Ovary (tissue), 9 donors: ENCODE measurements around the gene LMTK3. TPM values are rescaled to one million over a fixed set of nuclear protein-coding genes. Genes with fewer than 3 reads are reported as not detected.

Source experiments
- DNase-seq, 5 donors: peaks; one replicate each; pipeline ENCODE4 v3.0.0-alpha.2; 2019 to 2020
- H3K27ac ChIP-seq, 2 donors: fragments of 200-600 bp; one replicate each; pipeline versions ENCODE4 v1.5.1 to v1.8.0; 2019 to 2022
- H3K27me3 ChIP-seq: fragments of 200-600 bp; one replicate; pipeline ENCODE4 v1.8.0; 2022
- H3K36me3 ChIP-seq: fragments of 200-600 bp; sonication (generic); one replicate; pipeline ENCODE4 v1.5.1; 2019
- H3K4me1 ChIP-seq: one replicate; pipeline ENCODE4 v1.8.1; 2013; ENCODE audit warnings: mild to moderate bottlenecking, moderate library complexity; ENCODE audit not compliant: insufficient read depth
- H3K4me3 ChIP-seq: fragments of 200-600 bp; sonication (generic); one replicate; pipeline ENCODE4 v1.5.1; 2017
- H3K9me3 ChIP-seq, 2 donors: fragments of 200-600 bp in 1 of 2; sonication (generic) in 1 of 2; one replicate each; pipeline versions ENCODE4 v1.5.1 to v1.8.1; 2013 to 2019; ENCODE audit warnings: mild to moderate bottlenecking in 1 of 2, moderate library complexity in 1 of 2
- CTCF ChIP-seq, 3 donors: fragments of 450-650 bp in 2 of 3; fragments of 200-600 bp in 1 of 3; IDR thresholded peaks; one replicate each; pipeline versions ENCODE4 v1.5.1 to v1.8.0; 2016 to 2022; ENCODE audit warnings: antibody characterized with exemption in 3 of 3, mild to moderate bottlenecking in 1 of 3
- EP300 ChIP-seq: sonication (generic); formaldehyde crosslinking; IDR thresholded peaks from one replicate; pipeline ENCODE4 v1.6.1; 2017; ENCODE audit warnings: antibody characterized with exemption
- POLR2A ChIP-seq: fragments of 450-650 bp; IDR thresholded peaks from one replicate; pipeline ENCODE4 v1.6.1; 2017; ENCODE audit warnings: antibody characterized with exemption, mild to moderate bottlenecking, moderate library complexity
- WGBS, 3 donors: extraction: QIAGEN DNeasy Blood & Tissue Kit in 1 of 3; methylation state at CpG; one replicate each; pipeline versions ENCODE4 v1.1.5 to v1.1.7; 2013 to 2017; 5-methylcytosine and 5-hydroxymethylcytosine counted together
- intact Hi-C, 4 donors: fragments of 100-400 bp; cut with DNase I; formaldehyde crosslinking; loops; one replicate each; pipeline versions ENCODE4 v1.11.0 to v1.15.1; 2022 to 2023
- polyA plus RNA-seq, 2 donors: library from polyadenylated mRNA; stranded (reverse); fragments of 200-250 nt in 1 of 2; fragments of 350-450 nt in 1 of 2; fragmentation: Illumina TruSeq in 1 of 2; extraction: RNeasy Lipid Tissue Mini Kit (QIAGEN cat#74804) in 1 of 2; gene quantifications; one replicate each; pipeline ENCODE4 v1.2.3, GENCODE V29; 2013 to 2014
- total RNA-seq, 7 donors: library from RNA; depleted of rRNA in 2 of 7; stranded (reverse); fragments of >200 nt in 2 of 7; fragmentation: NEBNext Ultra II Directional in 3 of 7; extraction: Animal tissue kit (Norgen Biotek cat#: 25700) in 3 of 7; gene quantifications; one replicate each; pipeline versions ENCODE4 v1.1.0 to v1.2.4, GENCODE V29; 2016 to 2023
- donor health status: DM: no; HTN: no; CAD: no; lungs with moderate emphysema.
- donor health status: DM: no; HTN: no; CAD: no.
- donor health status: Bipolar disorder and iron deficiency.
- donor health status: DM: yes; HTN: yes; CAD: no.
- donor health status: DM: no; HTN: no; CAD: no.
- donor health status: DM: yes; HTN: yes; CAD: no.

The LMTK3 gene
- total and polyA plus RNA-seq, 9 donors: 0.27 to 2.5 (median 0.49) TPM; not detected in 1

- WGBS, 3 donors: 73 to 76% (median 74%) methylated on average over 22 of the region's 22 CpGs
- Histone ChIP-seq H3K36me3 (no peaks in the 10 kb centered on the region), H3K27ac (no peak overlapping the region)
Observed at GRCh38 chr19:48477698-48478338, 33.8 kb downstream of the LMTK3 start.

GRCh38 chr19:48477067-48477685 is 34.5 kb downstream of the LMTK3 start:
- Histone ChIP-seq H3K36me3 (no peaks in the 10 kb centered on the region), H3K27me3 (no peaks in the 10 kb centered on the region), H3K4me3 (no peak overlapping the region), H3K9me3 (no peaks in the 10 kb centered on the region), H3K27ac (no peak overlapping the region), H3K4me1 (peaks cover 9% of the 10 kb centered on the region)
- WGBS, 3 donors: 66 to 73% (median 71%) methylated on average over 10 of the region's 10 CpGs
- intact Hi-C loops: no loop called here
- TF ChIP-seq EP300 (no peak), POLR2A (no peak), CTCF (IDR thresholded peaks at IDR 0.05) (no peak)
- no peak for DNase-seq

More at GRCh38 chr19:48477698-48478338, 33.8 kb downstream of the LMTK3 start:
- DNase-seq: no peak
- no peaks in the 10 kb centered on the region for H3K9me3 ChIP-seq
- TF ChIP-seq EP300: no peak
- no peak for TF ChIP-seq POLR2A
- TF ChIP-seq CTCF (IDR thresholded peaks at IDR 0.05): no peak
- no peak overlapping the region for H3K4me3 ChIP-seq
- peaks cover 9% of the 10 kb centered on the region for H3K4me1 ChIP-seq
- intact Hi-C loops: no loop called here
- no peaks in the 10 kb centered on the region for H3K27me3 ChIP-seq

- TF ChIP-seq EP300: no peak
- no peaks in the 10 kb centered on the region for H3K27me3 ChIP-seq
- intact Hi-C loops: no loop called here
- WGBS, 3 donors: 86 to 88% (median 86%) methylated on average over 9 of the region's 9 CpGs
- H3K27ac ChIP-seq: no peak overlapping the region
- DNase-seq: no peak
- no peaks in the 10 kb centered on the region for H3K9me3 ChIP-seq
- no peak overlapping the region for H3K4me3 ChIP-seq
- no peaks in the 10 kb centered on the region for H3K36me3 ChIP-seq
- H3K4me1 ChIP-seq: peaks cover 3% of the 10 kb centered on the region
Observed at GRCh38 chr19:48476176-48476575, 35.5 kb downstream of the LMTK3 start.

- intact Hi-C loops: no loop called here
- whole genome bisulfite sequencing, 3 donors: 57 to 74% (median 60%) methylated on average over 16 to 17 of the region's 17 CpGs
- Histone ChIP-seq H3K4me3 (no peak overlapping the region), H3K36me3 (no peaks in the 10 kb centered on the region), H3K4me1 (peaks cover under 1% of the 10 kb centered on the region), H3K9me3 (no peaks in the 10 kb centered on the region), H3K27me3 (no peaks in the 10 kb centered on the region), H3K27ac (no peak overlapping the region)
- TF ChIP-seq EP300 (no peak), POLR2A (no peak), CTCF (IDR thresholded peaks at IDR 0.05) (no peak)
- DNase-seq: no peak
Observed at GRCh38 chr19:48475369-48476068, 36.1 kb downstream of the LMTK3 start.
